HG03432 (cell line): ENCODE measurements around the gene SULF2.

Experiments
- ATAC-seq: cut with Tn5 transposase; IDR thresholded peaks from one replicate; pipeline ENCODE4 v1.9.1; 2021; ENCODE audit warnings: mild to moderate bottlenecking, moderate library complexity; ENCODE audit not compliant: unreplicated experiment

Gene SULF2

GRCh38 chr20:47673671-47673955 is 111.7 kb downstream of the SULF2 start:
- no peak for ATAC-seq

GRCh38 chr20:47672886-47673670 is 112.2 kb downstream of the SULF2 start:
- ATAC-seq = no peak

DNA sequence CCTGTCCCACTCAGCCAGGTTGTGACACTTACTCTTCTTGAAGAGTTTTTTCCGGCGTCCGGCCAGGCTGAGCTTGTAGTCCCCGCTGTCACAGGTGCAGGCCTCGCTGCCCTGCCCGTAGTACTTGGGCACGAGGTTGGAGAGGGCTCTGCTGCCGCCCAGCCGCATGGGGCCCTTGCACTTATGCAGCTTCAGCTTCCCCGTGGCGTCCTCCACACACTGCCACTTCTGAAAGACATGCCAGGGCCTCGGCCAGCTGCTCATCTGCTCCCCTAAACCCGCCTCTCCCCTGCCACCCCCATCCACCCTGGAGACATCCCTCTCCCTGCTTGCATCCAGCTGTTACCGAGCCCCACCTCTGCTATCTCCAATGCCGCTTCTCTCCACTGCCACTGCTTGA is 113.1 kb downstream of the SULF2 start:
- ATAC-seq = no peak

- no peak for ATAC-seq
Measured at GRCh38 chr20:47670913-47671312, 114.4 kb downstream of the SULF2 start.

DNA sequence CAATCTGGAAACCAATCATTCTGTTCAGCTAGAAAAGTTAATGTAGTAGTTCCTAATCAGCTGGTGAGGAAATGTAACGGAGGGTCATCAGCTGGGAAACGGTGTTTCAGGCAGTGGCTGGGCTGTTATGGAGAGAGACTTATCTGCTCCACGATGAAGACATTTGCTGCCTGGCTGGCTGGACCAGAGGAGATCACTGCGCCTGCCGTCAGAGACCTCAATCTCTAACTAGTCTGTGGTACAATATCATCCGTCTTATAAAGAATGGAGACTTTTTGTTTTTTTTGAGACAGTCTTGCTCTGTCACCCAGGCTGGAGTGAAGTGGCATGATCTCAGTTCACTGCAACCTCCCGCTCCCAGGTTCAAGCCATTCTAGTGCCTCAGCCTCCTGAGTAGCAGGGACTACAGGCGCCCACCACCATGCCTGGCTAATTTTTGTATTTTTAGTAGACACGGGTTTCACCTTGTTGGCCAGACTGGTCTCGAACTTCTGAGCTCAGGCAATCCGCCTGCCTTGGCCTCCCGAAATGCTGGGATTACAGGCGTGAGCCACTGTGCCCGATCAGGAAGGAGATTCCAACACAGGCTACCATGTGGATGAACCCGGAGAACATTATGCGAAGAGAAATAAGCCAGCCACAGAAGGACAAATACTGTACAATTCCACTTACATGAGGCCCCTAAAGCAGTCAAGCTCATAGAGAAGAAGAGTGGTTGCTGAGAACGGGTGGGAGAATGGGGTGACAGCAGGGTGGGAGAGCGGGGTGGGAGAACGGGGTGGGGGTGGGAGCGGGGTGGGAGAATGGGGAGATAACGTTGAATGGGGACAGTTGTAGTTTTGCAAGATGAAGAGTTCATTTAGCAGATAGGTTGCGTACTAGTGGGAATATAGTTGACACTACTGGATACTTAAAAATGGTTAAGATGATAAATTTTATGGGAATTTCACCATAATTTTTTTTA is 115.1 kb downstream of the SULF2 start:
- ATAC-seq = no peak

- ATAC-seq = no peak
Measured at GRCh38 chr20:47669489-47669888, 115.8 kb downstream of the SULF2 start.

GRCh38 chr20:47669152-47669425 is 116.2 kb downstream of the SULF2 start:
- no peak for ATAC-seq

DNA sequence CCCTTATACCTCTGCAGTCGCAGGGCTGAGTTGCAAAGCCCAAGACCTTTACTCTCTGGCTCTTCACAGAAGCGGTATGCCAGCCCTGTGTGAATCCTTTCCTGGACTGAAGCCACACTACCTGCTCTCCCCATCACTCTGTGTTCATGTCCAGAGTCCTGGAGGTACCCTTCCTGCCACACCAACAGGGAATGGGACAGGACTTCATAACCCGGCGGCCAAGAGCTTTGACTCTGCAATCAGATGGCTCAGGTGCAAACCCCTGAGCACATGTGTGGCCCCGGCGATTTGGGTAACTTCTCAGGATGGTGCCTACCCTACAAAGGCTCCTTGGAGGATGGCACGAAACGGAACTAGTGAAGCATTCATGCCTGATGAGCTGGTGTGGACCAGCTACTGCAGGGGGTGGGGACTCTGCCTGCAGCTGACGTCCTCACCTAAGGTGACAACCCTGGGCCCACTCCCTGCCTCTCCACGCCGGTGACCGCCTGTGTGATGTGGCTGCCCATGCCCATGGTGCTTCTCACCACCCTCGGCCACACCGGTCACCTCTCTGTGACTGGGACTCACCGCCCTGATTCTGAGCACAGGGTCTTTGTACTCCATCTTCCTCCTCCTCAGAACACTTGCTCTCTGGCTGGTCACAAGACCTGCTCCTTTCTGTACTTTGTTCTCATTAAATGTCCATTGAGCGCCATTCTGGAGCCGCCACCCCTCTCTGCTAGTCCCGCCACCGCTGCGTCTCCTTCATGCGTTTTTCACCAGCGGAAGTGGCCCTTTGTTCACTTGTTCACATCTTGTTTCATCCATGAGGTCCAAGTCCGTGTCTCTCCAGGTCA is 116.7 kb downstream of the SULF2 start:
- ATAC-seq = no peak

- no peak for ATAC-seq
Measured at GRCh38 chr20:47667531-47668312, 117.6 kb downstream of the SULF2 start.

DNA sequence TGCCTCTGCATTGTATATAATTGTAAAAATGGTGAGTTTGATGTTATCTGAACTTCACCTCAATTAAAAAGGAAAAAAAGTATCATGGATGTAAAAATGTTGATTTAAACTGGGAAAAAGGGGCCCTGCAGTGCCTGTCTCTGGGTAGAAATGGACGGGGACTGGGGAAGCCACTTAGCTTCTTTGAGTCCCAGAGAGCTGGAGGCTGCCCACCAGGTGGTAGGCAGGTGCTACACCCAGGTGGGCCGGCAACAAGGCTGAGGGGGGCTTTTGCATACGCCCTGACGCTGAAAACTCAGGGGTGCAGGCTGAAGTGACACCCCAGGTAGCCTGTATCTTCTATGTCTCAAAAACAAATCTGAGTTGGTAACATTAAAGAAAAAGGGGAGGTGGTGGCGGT is 118.2 kb downstream of the SULF2 start:
- ATAC-seq = no peak

GRCh38 chr20:47666304-47666703 is 119.0 kb downstream of the SULF2 start:
- ATAC-seq = no peak

GRCh38 chr20:47665221-47665991 is 119.9 kb downstream of the SULF2 start:
- no peak for ATAC-seq

GRCh38 chr20:47664744-47665143 is 120.5 kb downstream of the SULF2 start:
- ATAC-seq = no peak

GRCh38 chr20:47664068-47664437 is 121.2 kb downstream of the SULF2 start:
- no peak for ATAC-seq

GRCh38 chr20:47663354-47664067 is 121.8 kb downstream of the SULF2 start:
- ATAC-seq = peak; percentile 58

DNA sequence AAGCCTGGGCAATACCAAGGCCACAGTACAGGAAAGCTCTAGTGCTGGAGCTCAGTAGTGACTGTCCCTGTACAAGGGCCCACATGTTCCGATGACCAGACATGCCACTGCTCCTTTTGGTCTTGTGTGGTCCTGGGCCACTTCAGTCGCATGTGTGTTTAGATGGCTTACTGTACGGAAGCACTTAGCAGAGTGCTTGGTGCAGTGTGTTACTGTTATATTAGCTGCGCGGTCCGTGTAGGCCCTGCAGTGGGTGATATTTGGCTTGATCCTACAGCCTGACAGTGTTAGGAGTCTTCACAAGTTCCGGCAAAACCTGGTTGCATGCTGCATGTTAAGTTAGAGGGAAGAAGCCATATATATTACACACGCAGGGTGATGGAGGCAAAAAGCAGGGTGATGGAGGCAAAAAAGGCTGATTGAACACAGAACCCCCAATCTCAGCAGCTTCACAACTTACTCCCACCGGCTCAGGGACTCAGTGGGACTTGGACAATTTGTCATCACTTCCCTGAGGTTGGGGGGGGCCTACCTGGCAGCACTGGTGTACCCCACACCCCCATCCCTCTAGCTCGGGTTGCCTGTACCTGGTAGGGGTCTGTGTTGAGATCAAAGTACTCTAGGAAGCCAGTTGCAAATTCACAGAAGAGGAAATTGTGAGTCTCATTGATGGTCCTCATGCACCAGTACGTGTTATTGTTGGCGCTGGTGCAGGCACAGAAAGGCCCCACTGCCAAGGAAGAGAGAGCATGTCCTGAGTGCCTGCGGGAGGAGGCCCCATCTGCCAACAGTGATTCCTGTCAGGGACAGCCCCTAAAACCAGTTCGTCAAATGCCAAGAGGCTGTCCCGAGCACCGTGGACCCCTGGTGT is 122.6 kb downstream of the SULF2 start:
- no peak for ATAC-seq

DNA sequence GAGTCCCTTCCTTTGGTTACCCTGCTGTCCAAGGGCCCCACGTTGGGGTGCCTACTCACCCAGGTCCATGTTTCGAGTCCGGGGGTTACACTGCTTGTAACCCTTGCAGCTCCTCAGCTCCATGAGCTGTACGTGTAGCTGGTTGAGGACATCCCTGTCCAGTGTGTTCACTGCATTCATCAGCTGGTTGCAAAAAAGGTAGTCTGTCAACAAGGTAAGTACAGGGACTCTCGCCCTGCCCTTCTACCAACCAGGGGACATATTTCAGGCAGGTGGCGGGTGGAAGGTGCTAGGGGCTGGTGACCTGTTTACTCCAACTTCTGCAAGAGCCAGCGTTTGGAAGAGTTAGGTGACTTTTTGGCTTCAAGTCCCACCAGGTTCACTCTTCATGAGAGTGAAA is 123.6 kb downstream of the SULF2 start:
- no peak for ATAC-seq

GRCh38 chr20:47660983-47661700 is 124.1 kb downstream of the SULF2 start:
- ATAC-seq = no peak
